ENCODE data around the gene CNBP. TPM values are rescaled to one million over a fixed set of nuclear protein-coding genes. Genes with fewer than 3 reads are reported as not detected.
A peak's percentile ranks its signal among the peaks of the same experiment; 100 is the strongest.
"Not testable (repeated sequence)": the region's sequence is repeated elsewhere in the genome, so short reads cannot be mapped to it uniquely, and the experiment has no call there.

Gene CNBP
- total RNA-seq, 2 donors from 2014 or later: 284 to 343 TPM

- H3K9me3 ChIP-seq (ENCODE audit: control insufficient read depth, low read length): no peaks in the 10 kb centered on the region
- no peaks in the 10 kb centered on the region for H3K36me3 Mint-ChIP-seq (ENCODE audit: low read depth)
- no peak overlapping the region for H3K9ac ChIP-seq (ENCODE audit: extremely low read depth, low read length, poor library complexity, severe bottlenecking)
- H3K4me3 Mint-ChIP-seq: no peak overlapping the region
- H3K4me3 ChIP-seq (ENCODE audit: low read length): no peak overlapping the region
- no peaks in the 10 kb centered on the region for H3K4me1 ChIP-seq (ENCODE audit: control insufficient read depth, insufficient read depth, low read length)
- no peak overlapping the region for H3K27ac ChIP-seq (ENCODE audit: low read depth, low read length)
- H3K4me1 Mint-ChIP-seq: no peaks in the 10 kb centered on the region
- 88% methylated on average over 1 of the region's 1 CpG; no CpG with 5 or more reads in 1 of the 2 experiments for WGBS, 2 experiments (ENCODE audit: insufficient coverage in 1 of 2, insufficient read length in 1 of 2)
- H3K27me3 ChIP-seq (ENCODE audit: control insufficient read depth, insufficient read depth, low read length, poor library complexity, severe bottlenecking): no peaks in the 10 kb centered on the region
- TF ChIP-seq CTCF (conservative IDR thresholded peaks at IDR 0.05): no peak
- H3K27me3 Mint-ChIP-seq (ENCODE audit: insufficient read depth): no peaks in the 10 kb centered on the region
- no peak overlapping the region for H3K27ac Mint-ChIP-seq
- DNase-seq: no peak
- no peaks in the 10 kb centered on the region for H3K9me3 Mint-ChIP-seq
- no peaks in the 10 kb centered on the region for H3K36me3 ChIP-seq (ENCODE audit: control insufficient read depth, insufficient read depth, low read length)
Observed at GRCh38 chr3:129197321-129197720, 13.6 kb upstream of the CNBP start.

- Histone ChIP-seq H3K36me3 (ENCODE audit: control insufficient read depth, insufficient read depth, low read length) (no peaks in the 10 kb centered on the region), H3K27ac (ENCODE audit: low read depth, low read length) (no peak overlapping the region), H3K9ac (ENCODE audit: extremely low read depth, low read length, poor library complexity, severe bottlenecking) (no peak overlapping the region), H3K9me3 (ENCODE audit: control insufficient read depth, low read length) (no peaks in the 10 kb centered on the region), H3K4me3 (ENCODE audit: low read length) (no peak overlapping the region), H3K4me1 (ENCODE audit: control insufficient read depth, insufficient read depth, low read length) (no peaks in the 10 kb centered on the region), H3K27me3 (ENCODE audit: control insufficient read depth, insufficient read depth, low read length, poor library complexity, severe bottlenecking) (no peaks in the 10 kb centered on the region)
- Mint-ChIP-seq H3K27me3 (ENCODE audit: insufficient read depth) (no peaks in the 10 kb centered on the region), H3K4me3 (no peak overlapping the region), H3K27ac (no peak overlapping the region), H3K36me3 (ENCODE audit: low read depth) (no peaks in the 10 kb centered on the region), H3K4me1 (no peaks in the 10 kb centered on the region), H3K9me3 (no peaks in the 10 kb centered on the region)
- WGBS, 2 experiments (ENCODE audit: insufficient coverage in 1 of 2, insufficient read length in 1 of 2): 86 to 92% methylated on average over 1 to 3 of the region's 3 CpGs
- no peak for DNase-seq
- TF ChIP-seq CTCF (conservative IDR thresholded peaks at IDR 0.05): no peak
Observed at GRCh38 chr3:129196601-129197000, 12.9 kb upstream of the CNBP start.

GRCh38 chr3:129195731-129196256, 12.1 kb upstream of the CNBP start:
- H3K9ac ChIP-seq (ENCODE audit: extremely low read depth, low read length, poor library complexity, severe bottlenecking): no peak overlapping the region
- Mint-ChIP-seq H3K9me3 (no peaks in the 10 kb centered on the region), H3K36me3 (ENCODE audit: low read depth) (no peaks in the 10 kb centered on the region), H3K4me1 (no peaks in the 10 kb centered on the region), H3K27ac (peak overlapping the region; percentile 9), H3K27me3 (ENCODE audit: insufficient read depth) (no peaks in the 10 kb centered on the region), H3K4me3 (no peak overlapping the region)
- 72 to 79% methylated on average over 6 of the region's 6 CpGs for WGBS, 2 experiments (ENCODE audit: insufficient coverage in 1 of 2, insufficient read length in 1 of 2)
- TF ChIP-seq CTCF (conservative IDR thresholded peaks at IDR 0.05): no peak
- H3K4me3 ChIP-seq (ENCODE audit: low read length): no peak overlapping the region
- no peak overlapping the region for H3K27ac ChIP-seq (ENCODE audit: low read depth, low read length)
- no peaks in the 10 kb centered on the region for H3K27me3 ChIP-seq (ENCODE audit: control insufficient read depth, insufficient read depth, low read length, poor library complexity, severe bottlenecking)
- H3K9me3 ChIP-seq (ENCODE audit: control insufficient read depth, low read length): no peaks in the 10 kb centered on the region
- no peak for DNase-seq
- H3K36me3 ChIP-seq (ENCODE audit: control insufficient read depth, insufficient read depth, low read length): no peaks in the 10 kb centered on the region
- no peaks in the 10 kb centered on the region for H3K4me1 ChIP-seq (ENCODE audit: control insufficient read depth, insufficient read depth, low read length)

GRCh38 chr3:129189793-129190192, 6.1 kb upstream of the CNBP start:
- not testable (repeated sequence) for H3K36me3 Mint-ChIP-seq (ENCODE audit: low read depth); H3K9me3 Mint-ChIP-seq; H3K36me3 ChIP-seq (ENCODE audit: control insufficient read depth, insufficient read depth, low read length); H3K27me3 Mint-ChIP-seq (ENCODE audit: insufficient read depth); H3K4me3 ChIP-seq (ENCODE audit: low read length); H3K9ac ChIP-seq (ENCODE audit: extremely low read depth, low read length, poor library complexity, severe bottlenecking); DNase-seq; H3K27ac ChIP-seq (ENCODE audit: low read depth, low read length); H3K4me1 ChIP-seq (ENCODE audit: control insufficient read depth, insufficient read depth, low read length); H3K4me3 Mint-ChIP-seq; H3K4me1 Mint-ChIP-seq; H3K27ac Mint-ChIP-seq; H3K9me3 ChIP-seq (ENCODE audit: control insufficient read depth, low read length); H3K27me3 ChIP-seq (ENCODE audit: control insufficient read depth, insufficient read depth, low read length, poor library complexity, severe bottlenecking)
- 95 to 100% methylated on average over 2 to 7 of the region's 8 CpGs for WGBS, 2 experiments (ENCODE audit: insufficient coverage in 1 of 2, insufficient read length in 1 of 2)
